Endothelial cell of umbilical vein (primary cell): ENCODE data around the gene TDRD7. TPM values are rescaled to one million over a fixed set of nuclear protein-coding genes. Genes with fewer than 3 reads are reported as not detected.

Experiments used
- BruUV-seq: library from RNA; stranded (reverse); fragments of 400-500 nt; replicated peaks from 2 replicates; lab custom pipeline; 2021; lab: Mats Ljungman, UMichigan
- CTCF ChIA-PET: fragments of 300-600, 350-600 bp; sonication (Branson Sonifier 250); formaldehyde crosslinking; loops from one replicate; lab custom pipeline; 2021; ENCODE audit warnings: antibody characterized with exemption, inconsistent platforms; lab: Charles Lee
- POLR2A ChIA-PET: fragments of 300-600, 350-600 bp; sonication (Branson Sonifier 250); formaldehyde crosslinking; loops from one replicate; lab custom pipeline; 2021; ENCODE audit warnings: antibody characterized with exemption, inconsistent platforms; lab: Charles Lee
- DNase-seq: peaks from one replicate; pipeline ENCODE4 v3.0.0-alpha.2; 2011; ENCODE audit warnings: low read depth, low spot score
- FAIRE-seq: peaks from 2 replicates; lab custom pipeline; 2011; peaks lifted over from hg19 to GRCh38; lab: Jason Lieb, UNC
- H2AFZ ChIP-seq: 2 replicates; pipeline ENCODE4 v1.6.0; 2012; ENCODE audit warnings: low read depth, low read length, control low read depth, inconsistent platforms
- H3K27ac ChIP-seq: 2 replicates; pipeline ENCODE4 v1.5.1; 2011; ENCODE audit warnings: low read depth, mild to moderate bottlenecking, control low read depth, low read length, moderate library complexity; ENCODE audit not compliant: insufficient read depth
- H3K27me3 ChIP-seq, 2 experiments: 2 replicates each; pipeline versions ENCODE4 v1.6.0 to v1.6.1; 2011; ENCODE audit warnings: low read length in 2 of 2, mixed read lengths in 1 of 2; ENCODE audit not compliant: control insufficient read depth in 2 of 2, insufficient read depth in 2 of 2
- H3K36me3 ChIP-seq, 2 experiments: 2 replicates in 1 of 2; 3 replicates in 1 of 2; pipeline ENCODE4 v1.5.1; 2011; ENCODE audit warnings: low read length in 2 of 2, mild to moderate bottlenecking in 1 of 2, moderate library complexity in 1 of 2; ENCODE audit not compliant: control insufficient read depth in 2 of 2, insufficient read depth in 2 of 2; ENCODE audit errors: extremely low read depth in 1 of 2
- H3K4me1 ChIP-seq: 3 replicates; pipeline ENCODE4 v1.5.1; 2011; ENCODE audit warnings: mild to moderate bottlenecking, low read length; ENCODE audit not compliant: control insufficient read depth, insufficient read depth; ENCODE audit errors: extremely low read depth
- H3K4me2 ChIP-seq: 2 replicates; pipeline ENCODE4 v1.6.1; 2011; ENCODE audit warnings: low read length, control low read depth, mixed read lengths; ENCODE audit not compliant: insufficient read depth
- H3K4me3 ChIP-seq, 3 experiments: fragments of 200-600 bp in 1 of 3; sonication (generic), shearing (Covaris generic) in 1 of 3; replicated peaks in 1 of 3; 2 replicates each; pipeline ENCODE4 v1.5.1; 2011 to 2016; ENCODE audit warnings: control low read depth in 3 of 3, low read length in 3 of 3, mild to moderate bottlenecking in 2 of 3, inconsistent platforms in 1 of 3, low read depth in 1 of 3, moderate library complexity in 1 of 3; ENCODE audit not compliant: insufficient read depth in 1 of 3
- H3K79me2 ChIP-seq: 2 replicates; pipeline ENCODE4 v1.6.0; 2012; ENCODE audit warnings: low read length, inconsistent platforms; ENCODE audit not compliant: control insufficient read depth, insufficient read depth
- H3K9ac ChIP-seq: replicated peaks from 2 replicates; pipeline ENCODE3; 2011; ENCODE audit warnings: low read length, control low read depth; ENCODE audit not compliant: insufficient read depth; ENCODE audit errors: extremely low read depth
- H3K9me1 ChIP-seq: replicated peaks from 3 replicates; pipeline ENCODE4 v1.6.0; 2011; ENCODE audit warnings: mild to moderate bottlenecking, low read length; ENCODE audit not compliant: control insufficient read depth, insufficient read depth; ENCODE audit errors: extremely low read depth
- H3K9me3 ChIP-seq: replicated peaks from 2 replicates; pipeline ENCODE4 v1.5.1; 2012; ENCODE audit warnings: low read length, inconsistent platforms; ENCODE audit not compliant: control insufficient read depth, insufficient read depth
- H4K20me1 ChIP-seq: replicated peaks from 2 replicates; pipeline ENCODE3; 2011; ENCODE audit warnings: mild to moderate bottlenecking, low read length; ENCODE audit not compliant: control insufficient read depth, insufficient read depth; ENCODE audit errors: extremely low read depth
- EZH2 ChIP-seq: IDR thresholded peaks from 2 replicates; pipeline ENCODE4 v1.6.1; 2012; ENCODE audit warnings: borderline replicate concordance, low read depth, mild to moderate bottlenecking, moderate library complexity, low read length, inconsistent platforms; ENCODE audit not compliant: severe bottlenecking
- FOS ChIP-seq: IDR thresholded peaks from 2 replicates; pipeline ENCODE4 v1.6.1; 2011; ENCODE audit warnings: mild to moderate bottlenecking, low read length, moderate library complexity, borderline replicate concordance; ENCODE audit not compliant: insufficient read depth
- GATA2 ChIP-seq: IDR thresholded peaks from 2 replicates; pipeline ENCODE4 v1.7.0; 2011; ENCODE audit warnings: low read depth, mild to moderate bottlenecking, moderate library complexity, mixed read lengths, low read length; ENCODE audit not compliant: insufficient read length, insufficient read depth
- JUN ChIP-seq: IDR thresholded peaks from 2 replicates; pipeline ENCODE4 v1.6.1; 2011; ENCODE audit warnings: borderline replicate concordance, low read depth; ENCODE audit not compliant: insufficient read length, insufficient read depth
- MYC ChIP-seq: IDR thresholded peaks from one replicate; pipeline ENCODE4 v1.6.1; 2011; ENCODE audit warnings: mild to moderate bottlenecking, low read depth, low read length
- POLR2A ChIP-seq: IDR thresholded peaks from 2 replicates; pipeline ENCODE4 v1.6.1; 2012; ENCODE audit warnings: low read depth, mild to moderate bottlenecking, control low read depth, low read length
- POLR2AphosphoS5 ChIP-seq: IDR thresholded peaks from 2 replicates; pipeline ENCODE4 v1.6.1; 2012; ENCODE audit warnings: low read depth, mild to moderate bottlenecking, control low read depth, low read length, moderate library complexity; ENCODE audit not compliant: insufficient read depth
- dilution Hi-C: fragments of 300-500 bp; cut with MboI; formaldehyde crosslinking; loops from one replicate; pipeline ENCODE4 v1.15.0; 2019; ENCODE audit warnings: low sequenced_read_pairs; ENCODE audit not compliant: extremely low pct_ligation_motif_present
- intact Hi-C: fragments of 100-400 bp; cut with micrococcal nuclease; formaldehyde crosslinking; loops from one replicate; pipeline ENCODE4 v1.10.0; 2022
- polyA plus RNA-seq, 4 experiments: library from polyadenylated mRNA; depleted of rRNA in 3 of 4; stranded (reverse) in 3 of 4; unstranded in 1 of 4; fragments of >200 nt; gene quantifications; 2 replicates each; pipeline versions ENCODE4 v1.2.1 to v1.2.3, GENCODE V29; 2011 to 2012; ENCODE audit warnings: missing spikeins in 1 of 4
- total RNA-seq: library from RNA; stranded (reverse); gene quantifications from 2 replicates; pipeline ENCODE4 v1.2.3, GENCODE V29; 2021
- TF ChIP-seq, protein P1 (sequence below), 2 donors: IDR thresholded peaks; 1 replicate in 1 of 2; 2 replicates in 1 of 2; pipeline ENCODE4 v1.5.1; 2011; ENCODE audit warnings: low read length in 2 of 2, mild to moderate bottlenecking in 2 of 2, moderate library complexity in 2 of 2, control low read depth in 1 of 2, inconsistent platforms in 1 of 2, low read depth in 1 of 2; ENCODE audit not compliant: insufficient read depth in 1 of 2; ENCODE audit errors: extremely low read depth in 1 of 2
- TF ChIP-seq, protein P2 (sequence below): IDR thresholded peaks from 2 replicates; pipeline ENCODE4 v1.6.1; 2011; ENCODE audit not compliant: insufficient read depth, insufficient read length

Gene TDRD7
- total and polyA plus RNA-seq, 2 donors (not counting 3 experiments of a cell fraction or from before 2014, with no cell fraction given) = 4.9 to 11.5 TPM

DNA sequence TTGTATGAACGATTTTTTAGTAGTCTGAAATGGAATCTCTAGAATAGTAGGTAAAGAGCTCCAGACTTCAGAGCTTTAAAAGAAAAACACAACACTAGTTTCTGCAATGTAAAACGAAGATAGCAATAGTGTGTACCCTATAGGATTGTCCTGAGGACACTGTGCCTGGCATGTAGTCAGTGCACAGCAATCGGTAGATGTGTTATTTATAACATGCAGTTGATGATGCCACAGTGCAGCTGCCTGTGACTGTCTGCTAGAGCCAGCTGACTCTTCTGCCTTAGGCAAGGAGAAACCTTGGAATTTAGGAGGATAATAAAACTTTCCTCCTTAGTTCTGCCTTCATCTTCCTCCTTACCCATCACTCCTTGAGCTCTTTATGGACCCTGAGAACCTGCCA, 61.8 kb downstream of the TDRD7 start:
- Histone ChIP-seq H3K36me3 (no peaks in the 10 kb centered on the region), H3K4me3 (no peak overlapping the region), H3K27ac (no peak overlapping the region), H3K4me2 (no peak overlapping the region), H3K79me2 (no peaks in the 10 kb centered on the region), H4K20me1 (no peaks in the 10 kb centered on the region), H2AFZ (no peak overlapping the region), H3K9ac (no peak overlapping the region), H3K9me3 (no peaks in the 10 kb centered on the region), H3K4me1 (no peaks in the 10 kb centered on the region), H3K27me3 (no peaks in the 10 kb centered on the region), H3K9me1 (no peaks in the 10 kb centered on the region)
- FAIRE-seq (no peak), DNase-seq (no peak)
- intact Hi-C loops = no loop called here
- TF ChIP-seq, protein P1, sequence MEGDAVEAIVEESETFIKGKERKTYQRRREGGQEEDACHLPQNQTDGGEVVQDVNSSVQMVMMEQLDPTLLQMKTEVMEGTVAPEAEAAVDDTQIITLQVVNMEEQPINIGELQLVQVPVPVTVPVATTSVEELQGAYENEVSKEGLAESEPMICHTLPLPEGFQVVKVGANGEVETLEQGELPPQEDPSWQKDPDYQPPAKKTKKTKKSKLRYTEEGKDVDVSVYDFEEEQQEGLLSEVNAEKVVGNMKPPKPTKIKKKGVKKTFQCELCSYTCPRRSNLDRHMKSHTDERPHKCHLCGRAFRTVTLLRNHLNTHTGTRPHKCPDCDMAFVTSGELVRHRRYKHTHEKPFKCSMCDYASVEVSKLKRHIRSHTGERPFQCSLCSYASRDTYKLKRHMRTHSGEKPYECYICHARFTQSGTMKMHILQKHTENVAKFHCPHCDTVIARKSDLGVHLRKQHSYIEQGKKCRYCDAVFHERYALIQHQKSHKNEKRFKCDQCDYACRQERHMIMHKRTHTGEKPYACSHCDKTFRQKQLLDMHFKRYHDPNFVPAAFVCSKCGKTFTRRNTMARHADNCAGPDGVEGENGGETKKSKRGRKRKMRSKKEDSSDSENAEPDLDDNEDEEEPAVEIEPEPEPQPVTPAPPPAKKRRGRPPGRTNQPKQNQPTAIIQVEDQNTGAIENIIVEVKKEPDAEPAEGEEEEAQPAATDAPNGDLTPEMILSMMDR (IDR thresholded peaks at IDR 0.05; ENCODE audit: extremely low read depth in 1 of 2, insufficient read depth in 1 of 2, low read depth in 1 of 2, low read length in 2 of 2) = no peak
- no peak for TF ChIP-seq GATA2
- TF ChIP-seq EZH2 = no peak
- TF ChIP-seq, protein P2, sequence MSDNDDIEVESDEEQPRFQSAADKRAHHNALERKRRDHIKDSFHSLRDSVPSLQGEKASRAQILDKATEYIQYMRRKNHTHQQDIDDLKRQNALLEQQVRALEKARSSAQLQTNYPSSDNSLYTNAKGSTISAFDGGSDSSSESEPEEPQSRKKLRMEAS = no peak
- no peak for TF ChIP-seq POLR2AphosphoS5
- no peak for TF ChIP-seq POLR2A
- no peak for TF ChIP-seq FOS
- no peak for TF ChIP-seq JUN
- TF ChIP-seq MYC = no peak
- BruUV-seq = no TSS peak
- ChIA-PET POLR2A (no interaction called here), CTCF (interaction anchor here (0.7 to 9.8 kb wide), 9 partner anchors 13 to 143 kb away, joined by 3 to 775 read pairs (median 4); partner anchors contain the start of genes TDRD7 and TMOD1)
- dilution Hi-C loops = loop anchor here (25.0 kb wide), 1 partner anchor 139 kb away; no protein-coding TSS in a partner anchor
